ENCODE measurements around the gene FFAR1.

GRCh38 chr19:35368378-35368777, 20.7 kb downstream of the FFAR1 start:
- TF ChIP-seq POLR2A (IDR thresholded peaks at IDR 0.05; ENCODE audit: low read length) (no peak), GATA1 (IDR thresholded peaks at IDR 0.05; ENCODE audit: low read depth, low read length) (no peak)

Data from erythroblast (primary cell).